Measurements from ENCODE around the gene CDC73.
A peak's percentile ranks its signal among the peaks of the same experiment; 100 is the strongest.
"Not testable (repeated sequence)": the region's sequence is repeated elsewhere in the genome, so short reads cannot be mapped to it uniquely, and the experiment has no call there.

Gene CDC73

DNA sequence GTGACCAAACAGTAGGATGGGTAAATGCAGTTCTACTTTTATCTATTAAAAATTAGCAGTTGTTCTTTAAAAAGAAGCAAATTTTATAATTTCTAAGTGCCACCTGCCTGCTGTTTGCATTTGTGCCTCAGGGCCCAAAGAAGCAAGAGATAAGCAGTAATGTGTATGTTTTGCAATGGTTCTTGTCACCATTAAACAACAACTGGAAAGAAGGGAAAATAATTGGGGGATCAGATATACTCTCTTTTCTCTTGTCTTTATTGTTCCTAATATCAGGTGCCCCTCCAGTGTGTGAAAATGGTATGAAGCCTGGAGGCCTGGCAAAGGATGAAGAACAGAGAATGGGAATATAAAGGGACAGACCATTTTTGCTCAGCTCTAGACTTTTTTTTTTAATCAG is 55.0 kb downstream of the CDC73 start:
- DNase-seq = no peak

- DNase-seq = no peak
Measured at GRCh38 chr1:193179094-193179493, 57.3 kb downstream of the CDC73 start.

DNA sequence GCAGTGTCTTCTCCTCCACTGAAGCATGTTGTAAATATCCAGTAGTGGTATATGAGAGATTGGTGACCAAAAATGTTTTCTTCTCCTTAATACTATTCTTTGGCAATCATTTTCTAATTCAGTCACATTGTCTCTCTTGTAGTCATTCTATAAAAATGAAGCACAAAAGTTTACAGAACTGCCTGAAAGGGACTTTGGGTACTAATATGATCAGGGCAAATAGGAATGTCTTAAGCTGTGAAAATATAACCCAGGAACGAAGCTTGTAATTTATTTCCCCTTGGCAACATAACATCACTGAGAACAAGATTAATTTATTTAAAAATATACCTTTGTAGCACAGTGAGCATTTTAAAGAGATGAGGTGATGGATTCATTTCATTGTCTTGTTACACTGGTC is 59.7 kb downstream of the CDC73 start:
- DNase-seq = no peak

DNA sequence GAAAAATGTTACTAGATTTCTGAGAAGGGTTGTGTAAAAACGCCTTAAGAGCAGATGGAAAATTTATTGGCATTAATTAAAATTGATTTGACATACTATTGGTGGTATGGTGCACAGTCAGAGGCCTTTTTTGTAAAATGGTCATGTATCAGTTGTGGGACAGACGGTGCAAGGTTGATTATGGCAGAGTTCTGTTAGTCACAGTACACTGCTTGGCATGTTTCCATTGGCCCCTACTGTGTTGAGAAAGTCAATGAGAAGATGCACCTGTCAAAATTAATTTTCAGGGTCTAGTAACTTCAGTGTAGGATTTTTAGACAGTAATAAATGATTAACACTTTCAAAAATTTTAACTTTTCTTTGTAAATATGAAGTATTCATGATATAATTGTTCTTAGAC is 60.2 kb downstream of the CDC73 start:
- DNase-seq = no peak

DNA sequence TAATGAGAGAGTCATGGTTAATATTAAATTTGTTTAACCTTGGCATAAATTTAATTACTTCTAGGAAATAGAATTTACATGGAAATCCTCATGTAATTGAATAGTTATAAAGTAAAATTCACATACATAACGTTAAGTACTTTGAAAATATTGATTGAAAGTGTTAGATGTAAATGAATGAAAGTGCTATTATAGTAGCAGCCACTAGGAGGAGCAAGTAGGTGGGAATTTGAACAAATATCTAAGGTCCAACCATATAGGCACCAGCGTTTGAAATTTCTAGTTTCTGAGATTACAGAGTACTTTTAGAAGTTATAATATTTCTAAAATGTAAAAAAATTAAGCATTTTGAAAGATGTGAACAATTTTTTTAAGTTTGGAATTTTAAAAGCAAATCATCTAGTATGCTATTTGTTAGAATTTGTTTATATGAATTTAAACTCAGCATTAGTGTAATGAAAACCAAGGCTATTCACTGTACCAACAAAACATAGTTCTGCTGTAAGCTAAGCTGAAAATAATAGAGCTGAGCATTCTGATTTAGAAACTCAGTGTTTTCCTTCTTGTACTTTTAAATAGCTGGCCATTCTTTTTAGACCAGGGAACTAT is 61.3 kb downstream of the CDC73 start:
- DNase-seq = peak; percentile 37

DNA sequence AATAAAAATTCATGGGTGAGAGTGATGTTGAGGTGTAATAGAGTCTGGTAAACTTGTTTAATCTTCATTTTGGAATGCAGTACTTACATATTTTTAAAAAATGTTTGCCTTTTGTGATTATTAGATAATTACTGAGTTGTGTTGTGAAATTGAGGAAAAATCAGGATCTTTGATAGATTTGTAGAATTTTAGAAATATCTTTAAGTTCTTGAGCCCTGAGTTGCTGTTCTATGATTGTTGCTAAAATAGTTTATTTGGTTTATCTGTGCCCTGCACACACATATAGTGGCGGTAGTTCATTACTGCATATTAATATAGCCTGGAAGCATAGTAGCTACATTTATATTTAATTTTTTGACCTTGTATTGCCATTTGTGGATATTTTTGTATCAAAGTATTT is 62.9 kb downstream of the CDC73 start:
- no peak for DNase-seq

GRCh38 chr1:193185211-193185610 is 63.4 kb downstream of the CDC73 start:
- no peak for DNase-seq

DNA sequence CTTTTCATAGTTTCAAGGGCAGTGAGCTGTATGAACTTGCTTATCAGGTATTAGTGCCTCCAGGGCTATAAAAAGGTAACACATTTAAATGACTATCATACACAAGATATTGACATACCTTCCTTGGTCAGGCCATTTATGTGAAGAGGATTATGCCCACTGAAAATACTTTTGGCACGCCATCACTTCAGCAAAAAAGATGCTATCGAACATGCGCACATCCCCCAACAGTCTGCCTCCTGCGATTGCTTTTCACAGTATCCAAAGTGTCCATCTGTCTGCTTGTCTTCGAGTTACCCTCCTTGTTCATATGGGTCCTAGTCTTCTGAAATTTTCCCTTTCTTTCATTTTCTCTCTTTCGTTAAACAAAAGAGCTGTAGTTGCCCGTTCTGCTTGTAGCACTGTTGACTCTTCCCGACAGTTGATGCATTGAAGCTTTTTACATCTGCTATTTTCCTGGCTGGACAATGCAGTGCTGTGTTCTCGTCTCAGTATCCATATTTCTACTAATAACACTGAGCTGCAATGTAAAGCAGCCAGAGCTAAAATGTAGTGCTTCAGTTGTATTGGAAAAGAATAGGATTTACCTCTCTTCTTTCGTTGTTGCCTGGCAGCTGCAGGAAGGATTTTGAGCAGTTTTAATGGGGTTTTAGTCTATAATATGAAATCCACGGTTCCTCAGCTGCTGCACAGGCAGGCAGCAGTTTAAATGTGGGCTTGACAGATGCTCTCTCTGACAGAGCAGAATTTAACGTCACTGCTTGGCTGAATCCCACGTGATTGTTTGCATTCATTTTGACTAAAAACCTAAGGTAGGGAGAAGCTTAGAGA is 64.3 kb downstream of the CDC73 start, which contains the start of gene B3GALT2:
Gene B3GALT2, minus strand, starts transcription at position 713 of the 831 bp plus-strand sequence. CDS start 5,051 bp downstream, outside the sequence.
- peak; percentile 39 for DNase-seq

DNA sequence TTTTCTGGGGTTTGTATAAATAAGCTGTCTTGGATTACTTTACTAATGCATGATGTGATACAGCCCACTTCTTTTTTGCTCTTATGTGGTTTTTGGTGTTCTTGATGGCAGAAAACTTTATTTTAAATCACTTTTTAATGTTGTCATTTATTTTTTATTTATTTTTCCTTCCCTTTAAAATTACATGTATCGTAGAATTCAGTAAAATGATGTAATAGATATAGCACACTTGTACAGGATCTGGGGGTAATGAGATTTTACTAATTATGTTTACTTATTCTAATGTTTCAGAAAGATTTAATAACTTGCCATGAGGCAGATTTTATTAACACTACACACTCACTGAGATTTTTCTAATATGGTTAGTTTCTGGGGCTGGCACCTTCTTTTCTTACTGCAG is 65.3 kb downstream of the CDC73 start:
- DNase-seq = no peak

GRCh38 chr1:193188915-193189314 is 67.1 kb downstream of the CDC73 start:
- not testable (repeated sequence) for DNase-seq

DNA sequence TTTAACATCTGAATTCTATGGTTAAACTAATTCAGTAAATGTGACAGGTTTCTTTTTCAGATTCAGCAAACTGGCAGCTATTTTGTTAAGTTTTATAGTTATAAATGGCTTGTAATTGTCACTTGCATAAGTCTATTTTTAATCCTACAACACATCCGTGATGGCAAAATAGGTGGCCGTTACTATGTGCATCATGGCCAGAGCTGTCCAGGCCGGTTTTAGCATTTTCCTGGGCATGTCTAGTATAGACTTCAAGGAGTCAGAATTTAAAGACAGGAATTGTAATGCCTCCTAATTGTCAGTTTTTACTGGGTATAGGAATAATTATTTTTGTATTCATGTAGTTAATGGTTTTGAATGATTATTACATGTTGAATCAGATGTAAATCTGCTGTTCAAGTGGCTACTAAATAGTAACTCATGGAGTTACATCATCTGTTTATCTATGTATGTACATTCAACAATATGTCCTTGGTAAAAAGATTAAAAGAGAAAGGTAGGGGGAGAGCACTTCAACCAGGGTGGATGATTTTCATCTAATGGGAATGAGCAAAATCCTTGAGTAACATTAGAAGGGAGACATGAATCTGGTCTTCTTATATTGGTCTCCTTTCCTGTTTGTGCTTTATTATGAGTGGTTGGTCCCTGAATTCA is 67.7 kb downstream of the CDC73 start:
- no peak for DNase-seq

- no peak for DNase-seq
Measured at GRCh38 chr1:193190096-193190744, 68.4 kb downstream of the CDC73 start.

DNA sequence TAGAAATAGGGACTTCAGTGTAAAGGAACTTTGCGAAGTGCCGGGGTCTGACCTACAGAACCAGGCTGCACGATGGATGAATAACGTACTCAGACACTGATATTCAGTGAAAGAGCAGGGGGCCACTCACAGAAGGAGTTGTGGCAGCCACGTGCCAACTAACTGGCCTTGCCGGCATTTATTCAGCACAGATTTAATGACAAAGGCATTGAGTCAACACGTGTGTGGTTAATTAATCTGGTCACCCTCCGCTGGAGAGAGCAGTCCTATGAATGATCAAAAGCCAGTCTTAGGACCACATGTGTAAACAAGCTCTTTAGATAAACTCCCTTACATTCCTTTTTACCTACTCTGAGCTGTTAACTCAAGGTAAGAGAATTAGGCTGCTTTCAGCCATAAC is 70.8 kb downstream of the CDC73 start:
- DNase-seq = no peak

DNA sequence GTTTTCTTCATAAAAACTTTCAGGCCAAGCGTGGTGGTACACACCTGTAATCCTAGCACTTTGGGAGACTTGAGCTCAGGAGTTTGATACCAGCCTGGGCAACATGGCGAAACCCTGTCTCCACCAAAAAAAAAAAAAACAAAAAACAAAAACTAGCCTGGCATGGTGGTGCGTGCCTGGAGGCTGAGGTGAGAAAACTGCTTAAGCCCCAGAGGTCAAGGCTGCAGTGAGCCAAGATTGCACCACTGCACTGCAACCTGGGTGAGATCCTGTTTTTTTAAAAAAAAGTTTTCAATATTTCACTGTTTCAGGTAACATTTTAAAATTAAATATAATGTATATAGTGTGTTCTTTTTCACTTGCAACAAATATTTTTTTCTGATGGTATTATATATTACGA is 78.1 kb downstream of the CDC73 start:
- DNase-seq = no peak

DNA sequence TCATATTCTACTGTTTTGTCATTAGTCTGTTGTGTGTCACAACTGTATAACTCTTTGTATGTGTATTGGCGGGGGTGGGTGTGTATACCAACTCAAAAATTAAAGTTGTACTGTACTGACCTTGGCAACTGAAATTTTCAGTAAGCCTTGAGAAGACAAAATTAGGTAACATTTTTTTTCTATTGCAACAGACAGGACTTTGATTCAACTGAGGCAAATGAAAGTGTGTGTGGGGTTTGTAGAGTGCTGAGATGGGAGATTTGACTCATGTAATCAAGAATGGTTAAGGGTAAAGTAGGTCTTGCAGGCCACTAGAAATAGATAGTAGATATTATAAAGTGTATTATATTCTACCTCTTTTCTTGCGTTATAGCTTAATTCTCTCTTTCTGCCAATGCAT is 79.2 kb downstream of the CDC73 start:
- DNase-seq = no peak

DNA sequence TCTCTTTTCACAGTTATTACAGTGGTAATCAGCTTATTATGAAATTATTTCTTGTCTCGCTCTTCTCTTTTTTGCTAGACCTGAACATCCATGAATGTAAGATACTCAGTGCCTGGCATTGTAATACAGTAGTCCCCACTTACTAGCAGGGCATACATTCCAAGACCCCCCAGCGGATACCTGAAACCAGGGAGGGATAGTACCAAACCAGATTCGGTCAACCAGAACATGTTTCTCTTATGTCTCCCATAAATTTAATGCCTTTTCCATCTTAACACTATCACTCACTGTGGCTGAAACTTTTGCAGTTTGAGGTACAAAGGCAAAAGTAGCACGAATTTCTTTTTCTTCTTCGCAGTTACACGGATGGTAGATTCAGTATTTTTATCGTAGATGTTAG is 89.2 kb downstream of the CDC73 start:
- DNase-seq = no peak

GRCh38 chr1:193211539-193211938 is 89.7 kb downstream of the CDC73 start:
- DNase-seq = no peak

DNA sequence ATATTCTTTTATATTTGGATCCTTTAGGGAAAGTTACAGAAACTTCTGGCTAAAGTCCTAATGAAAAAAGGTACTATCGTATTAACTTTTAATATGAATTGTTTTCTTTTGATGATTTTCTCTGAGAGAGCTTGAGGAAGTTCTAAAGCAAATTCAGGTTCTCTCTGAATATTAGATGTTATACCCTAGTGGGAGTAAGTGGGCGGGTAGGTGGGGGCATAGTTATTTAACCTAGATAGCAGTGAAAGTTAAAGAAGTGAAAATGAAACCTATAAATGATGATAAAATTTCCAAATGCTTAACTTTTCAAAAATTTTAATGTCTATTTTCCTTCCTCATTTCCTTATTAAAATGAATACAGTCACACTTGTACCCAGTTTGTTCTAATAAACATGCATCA is 90.8 kb downstream of the CDC73 start:
- DNase-seq = no peak

GRCh38 chr1:193213998-193214397 is 92.2 kb downstream of the CDC73 start:
- no peak for DNase-seq

- DNase-seq = no peak
Measured at GRCh38 chr1:193216920-193217319, 95.1 kb downstream of the CDC73 start.

- no peak for DNase-seq
Measured at GRCh38 chr1:193219391-193219790, 97.6 kb downstream of the CDC73 start.

GRCh38 chr1:193221651-193222050 is 99.8 kb downstream of the CDC73 start:
- no peak for DNase-seq

- DNase-seq = no peak
Measured at GRCh38 chr1:193222056-193222615, 100.3 kb downstream of the CDC73 start.
